ENCODE measurements around the gene ABCG1.
A peak's percentile ranks its signal among the peaks of the same experiment; 100 is the strongest.

The ABCG1 gene

GRCh38 chr21:42324896-42325295 is 106.0 kb downstream of the ABCG1 start:
- DNase-seq (ENCODE audit: low read depth): no peak

- no peak for DNase-seq (ENCODE audit: low read depth)
Observed at GRCh38 chr21:42330380-42331371, 111.7 kb downstream of the ABCG1 start.

GRCh38 chr21:42331660-42332059 is 112.7 kb downstream of the ABCG1 start:
- no peak for DNase-seq (ENCODE audit: low read depth)

GRCh38 chr21:42332557-42333317 is 113.8 kb downstream of the ABCG1 start:
- DNase-seq (ENCODE audit: low read depth): no peak

GRCh38 chr21:42336054-42336453 is 117.1 kb downstream of the ABCG1 start:
- no peak for DNase-seq (ENCODE audit: low read depth)

GRCh38 chr21:42337276-42337675 is 118.3 kb downstream of the ABCG1 start:
- DNase-seq (ENCODE audit: low read depth): no peak

- peak; percentile 45 for DNase-seq (ENCODE audit: low read depth)
Observed at GRCh38 chr21:42337830-42338728, 119.1 kb downstream of the ABCG1 start.

GRCh38 chr21:42338729-42339715 is 120.1 kb downstream of the ABCG1 start:
- no peak for DNase-seq (ENCODE audit: low read depth)

- no peak for DNase-seq (ENCODE audit: low read depth)
Observed at GRCh38 chr21:42340187-42341050, 121.5 kb downstream of the ABCG1 start.

- DNase-seq (ENCODE audit: low read depth): no peak
Observed at GRCh38 chr21:42341776-42342542, 123.0 kb downstream of the ABCG1 start.

- DNase-seq (ENCODE audit: low read depth): no peak
Observed at GRCh38 chr21:42343101-42343500, 124.2 kb downstream of the ABCG1 start.

GRCh38 chr21:42343556-42343955 is 124.6 kb downstream of the ABCG1 start:
- DNase-seq (ENCODE audit: low read depth): no peak

- DNase-seq (ENCODE audit: low read depth): no peak
Observed at GRCh38 chr21:42343963-42344510, 125.1 kb downstream of the ABCG1 start.

- no peak for DNase-seq (ENCODE audit: low read depth)
Observed at GRCh38 chr21:42344631-42345030, 125.7 kb downstream of the ABCG1 start.

- no peak for DNase-seq (ENCODE audit: low read depth)
Observed at GRCh38 chr21:42346441-42346840, 127.5 kb downstream of the ABCG1 start.

Measured in T-helper 22 cell (primary cell).